ENCODE measurements around the gene TPPP2. TPM values are rescaled to one million over a fixed set of nuclear protein-coding genes. Genes with fewer than 3 reads are reported as not detected.

TPPP2 gene
- total RNA-seq, 1 donor from 2014 or later, result not detected

- Histone ChIP-seq H3K4me1 (peaks cover 27 to 38% of the 10 kb centered on the region in 2 donors), H3K27ac (peak overlapping the region; percentile 88 to 94), H3K36me3 (peaks cover 19 to 25% of the 10 kb centered on the region in 2 donors), H3K4me3 (peak overlapping the region; percentile 88 to 97), H3K9me3 (no peaks in the 10 kb centered on the region), H3K27me3 (no peaks in the 10 kb centered on the region)
- no peak for DNase-seq (ENCODE audit: low spot score in 2 of 2)
- intact Hi-C loops (cut with DNase I), result loop anchor here (1.0 to 10.0 kb wide), 7 partner anchors 36 to 657 kb away; partner anchors contain the start of genes CCNB1IP1, HNRNPC, NDRG2 and SUPT16H
- TF ChIP-seq, protein P1, sequence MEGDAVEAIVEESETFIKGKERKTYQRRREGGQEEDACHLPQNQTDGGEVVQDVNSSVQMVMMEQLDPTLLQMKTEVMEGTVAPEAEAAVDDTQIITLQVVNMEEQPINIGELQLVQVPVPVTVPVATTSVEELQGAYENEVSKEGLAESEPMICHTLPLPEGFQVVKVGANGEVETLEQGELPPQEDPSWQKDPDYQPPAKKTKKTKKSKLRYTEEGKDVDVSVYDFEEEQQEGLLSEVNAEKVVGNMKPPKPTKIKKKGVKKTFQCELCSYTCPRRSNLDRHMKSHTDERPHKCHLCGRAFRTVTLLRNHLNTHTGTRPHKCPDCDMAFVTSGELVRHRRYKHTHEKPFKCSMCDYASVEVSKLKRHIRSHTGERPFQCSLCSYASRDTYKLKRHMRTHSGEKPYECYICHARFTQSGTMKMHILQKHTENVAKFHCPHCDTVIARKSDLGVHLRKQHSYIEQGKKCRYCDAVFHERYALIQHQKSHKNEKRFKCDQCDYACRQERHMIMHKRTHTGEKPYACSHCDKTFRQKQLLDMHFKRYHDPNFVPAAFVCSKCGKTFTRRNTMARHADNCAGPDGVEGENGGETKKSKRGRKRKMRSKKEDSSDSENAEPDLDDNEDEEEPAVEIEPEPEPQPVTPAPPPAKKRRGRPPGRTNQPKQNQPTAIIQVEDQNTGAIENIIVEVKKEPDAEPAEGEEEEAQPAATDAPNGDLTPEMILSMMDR (IDR thresholded peaks at IDR 0.05), result no peak
These were observed 41.1 kb upstream of the TPPP2 start for GRCh38 chr14:20988717-20989470.

DNA sequence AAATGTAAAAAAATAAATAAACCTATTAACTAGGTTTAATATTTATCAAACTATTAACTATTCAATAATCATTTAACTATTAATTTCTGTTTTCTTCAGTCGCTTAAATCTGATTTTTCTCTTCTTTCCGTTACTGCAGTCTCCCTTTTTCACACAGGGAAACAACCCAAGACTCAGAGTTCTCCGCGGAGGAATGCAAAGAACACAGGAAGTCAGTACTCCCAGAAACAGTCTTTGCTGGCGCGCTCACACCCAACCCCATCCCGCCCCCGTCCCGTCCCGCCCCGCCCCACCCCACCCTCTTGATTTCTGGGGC, 40.6 kb upstream of the TPPP2 start:
- peak overlapping the region; percentile 88 to 97 for H3K4me3 ChIP-seq
- intact Hi-C loops (cut with DNase I), result loop anchor here (1.0 to 10.0 kb wide), 7 partner anchors 36 to 657 kb away; partner anchors contain the start of genes CCNB1IP1, HNRNPC, NDRG2 and SUPT16H
- H3K27ac ChIP-seq, result peak overlapping the region; percentile 88 to 94
- peaks cover 27 to 38% of the 10 kb centered on the region in 2 donors for H3K4me1 ChIP-seq
- no peaks in the 10 kb centered on the region for H3K27me3 ChIP-seq
- peaks cover 24 to 30% of the 10 kb centered on the region in 2 donors for H3K36me3 ChIP-seq
- TF ChIP-seq, protein P1 (IDR thresholded peaks at IDR 0.05), result no peak
- no peak for DNase-seq (ENCODE audit: low spot score in 2 of 2)
- no peaks in the 10 kb centered on the region for H3K9me3 ChIP-seq

GRCh38 chr14:20989787-20990600, 40.0 kb upstream of the TPPP2 start, which contains the start of gene METTL17:
Gene METTL17, plus strand, starts transcription at chr14:20989980. Its CDS starts 23 bp downstream, at chr14:20990003.
- Histone ChIP-seq H3K4me1 (peaks cover 27 to 38% of the 10 kb centered on the region in 2 donors), H3K9me3 (no peaks in the 10 kb centered on the region), H3K27ac (peak within 1 kb of the TSS; percentile 88 to 94), H3K27me3 (no peaks in the 10 kb centered on the region), H3K36me3 (peaks cover 30 to 36% of the 10 kb centered on the region in 2 donors), H3K4me3 (peak within 1 kb of the TSS; percentile 88 to 97)
- DNase-seq (ENCODE audit: low spot score in 2 of 2), result peak; percentile 65 to 97
- intact Hi-C loops (cut with DNase I), result loop anchor here (1.0 to 10.0 kb wide), 7 partner anchors 35 to 658 kb away; partner anchors contain the start of genes CCNB1IP1, HNRNPC, NDRG2 and SUPT16H
- TF ChIP-seq, protein P1 (IDR thresholded peaks at IDR 0.05), result no peak

- Histone ChIP-seq H3K27ac (no peak overlapping the region), H3K4me3 (no peak overlapping the region), H3K36me3 (peaks cover 48 to 56% of the 10 kb centered on the region in 2 donors), H3K27me3 (no peaks in the 10 kb centered on the region), H3K9me3 (no peaks in the 10 kb centered on the region), H3K4me1 (peaks cover 0 to 6% of the 10 kb centered on the region in 2 donors)
- no peak for DNase-seq (ENCODE audit: low spot score in 2 of 2)
- TF ChIP-seq, protein P1 (IDR thresholded peaks at IDR 0.05), result no peak
- intact Hi-C loops (cut with DNase I), result no loop called here
These were observed 33.5 kb upstream of the TPPP2 start for GRCh38 chr14:20996521-20996920.

- Histone ChIP-seq H3K4me3 (no peak overlapping the region), H3K27ac (no peak overlapping the region), H3K9me3 (no peaks in the 10 kb centered on the region), H3K4me1 (no peaks in the 10 kb centered on the region), H3K36me3 (peaks cover 47 to 50% of the 10 kb centered on the region in 2 donors), H3K27me3 (no peaks in the 10 kb centered on the region)
- TF ChIP-seq, protein P1 (IDR thresholded peaks at IDR 0.05), result no peak
- DNase-seq (ENCODE audit: low spot score in 2 of 2), result no peak
- intact Hi-C loops (cut with DNase I), result no loop called here
These were observed 32.9 kb upstream of the TPPP2 start for GRCh38 chr14:20997115-20997514.

Data from ascending aorta (tissue), 2 donors.